HEK293 (cell line): Measurements from ENCODE around the gene WDHD1.

ENCODE experiments used
- CTCF ChIA-PET: fragments of 350-600 bp; formaldehyde crosslinking; extraction: SDS; loops from one replicate; lab custom pipeline; 2021; ENCODE audit warnings: antibody characterized with exemption; lab: Yijun Ruan, JAX
- POLR2A ChIA-PET: fragments of 300-600 bp; formaldehyde crosslinking; extraction: SDS; loops from one replicate; lab custom pipeline; 2020; ENCODE audit warnings: antibody characterized with exemption, inconsistent platforms; lab: Yijun Ruan, JAX
- H3K27ac ChIP-seq: fragments of 200-500 bp; sonication (Bioruptor generic); 2 replicates; pipeline ENCODE4 v1.5.1; 2014; ENCODE audit warnings: low read depth, low read length, control low read depth, inconsistent platforms; ENCODE audit errors: extremely low read depth
- H3K36me3 ChIP-seq, 2 experiments: fragments of 200-500 bp in 1 of 2; sonication (Bioruptor generic) in 1 of 2; 1 replicate in 1 of 2; 2 replicates in 1 of 2; pipeline ENCODE4 v1.5.1; 2014 to 2017; ENCODE audit warnings: inconsistent platforms in 2 of 2, low read length in 2 of 2; ENCODE audit not compliant: control insufficient read depth in 2 of 2, insufficient read depth in 1 of 2
- H3K4me1 ChIP-seq: fragments of 200-500 bp; sonication (Bioruptor generic); 2 replicates; pipeline ENCODE4 v1.5.1; 2014; ENCODE audit warnings: mild to moderate bottlenecking, low read length, inconsistent platforms; ENCODE audit not compliant: control insufficient read depth, insufficient read depth
- H3K4me3 ChIP-seq: 2 replicates; pipeline ENCODE4 v1.5.1; 2011; ENCODE audit warnings: low read depth, mild to moderate bottlenecking, control low read depth, low read length, moderate library complexity
- H3K9me3 ChIP-seq: fragments of 200-500 bp; sonication (Bioruptor generic); 2 replicates; pipeline ENCODE4 v1.5.1; 2014; ENCODE audit warnings: low read depth, low read length, inconsistent platforms; ENCODE audit not compliant: control insufficient read depth, insufficient read depth
- PRDM1 ChIP-seq: fragments of 450-650 bp; formaldehyde crosslinking; IDR thresholded peaks from 2 replicates; pipeline ENCODE4; 2016; ENCODE audit warnings: missing biosample characterization, missing genetic modification characterization
- SCRT2 ChIP-seq: fragments of 450-650 bp; formaldehyde crosslinking; IDR thresholded peaks from 2 replicates; pipeline ENCODE4 v1.5.1; 2016; ENCODE audit warnings: missing biosample characterization, missing genetic modification characterization
- SETDB1 ChIP-seq: IDR thresholded peaks from one replicate; pipeline ENCODE4 v1.6.1; 2017; ENCODE audit warnings: mild to moderate bottlenecking, low read length, moderate library complexity, mixed read lengths; ENCODE audit not compliant: insufficient read length
- TRIM28 ChIP-seq: IDR thresholded peaks from 2 replicates; pipeline ENCODE4 v1.6.1; 2011; ENCODE audit warnings: low read length, control low read depth, borderline replicate concordance
- YY1 ChIP-seq: fragments of 450-650 bp; formaldehyde crosslinking; IDR thresholded peaks from 2 replicates; pipeline ENCODE4 v1.5.1; 2018; ENCODE audit warnings: missing biosample characterization, missing genetic modification characterization
- ZBTB17 ChIP-seq: fragments of 450-650 bp; formaldehyde crosslinking; IDR thresholded peaks from 2 replicates; pipeline ENCODE4 v1.5.1; 2016; ENCODE audit warnings: missing biosample characterization, missing genetic modification characterization
- ZBTB26 ChIP-seq: fragments of 450-650 bp; formaldehyde crosslinking; optimal IDR thresholded peaks from 2 replicates; pipeline ENCODE3; 2016; ENCODE audit warnings: missing biosample characterization, mild to moderate bottlenecking, missing genetic modification characterization
- ZFP69B ChIP-seq: fragments of 450-650 bp; formaldehyde crosslinking; IDR thresholded peaks from 2 replicates; pipeline ENCODE4 v1.5.1; 2016; ENCODE audit warnings: missing biosample characterization, missing genetic modification characterization
- ZNF10 ChIP-seq: fragments of 450-650 bp; formaldehyde crosslinking; IDR thresholded peaks from 2 replicates; pipeline ENCODE4 v1.5.1; 2017; ENCODE audit warnings: missing biosample characterization, missing genetic modification characterization
- ZNF121 ChIP-seq: fragments of 450-650 bp; formaldehyde crosslinking; IDR thresholded peaks from 2 replicates; pipeline ENCODE4 v1.5.1; 2016; ENCODE audit warnings: missing biosample characterization, missing genetic modification characterization
- ZNF174 ChIP-seq: fragments of 450-650 bp; formaldehyde crosslinking; IDR thresholded peaks from 2 replicates; pipeline ENCODE4 v1.5.0; 2017; ENCODE audit warnings: missing biosample characterization, mild to moderate bottlenecking, missing genetic modification characterization
- ZNF473 ChIP-seq: fragments of 450-650 bp; formaldehyde crosslinking; IDR thresholded peaks from 2 replicates; pipeline ENCODE4 v1.5.1; 2017; ENCODE audit warnings: missing biosample characterization, missing genetic modification characterization
- ZNF514 ChIP-seq: fragments of 450-650 bp; formaldehyde crosslinking; IDR thresholded peaks from 2 replicates; pipeline ENCODE4 v1.5.1; 2016; ENCODE audit warnings: missing biosample characterization, missing genetic modification characterization
- ZNF518A ChIP-seq: fragments of 450-650 bp; formaldehyde crosslinking; conservative IDR thresholded peaks from 2 replicates; pipeline ENCODE4 v1.5.1; 2016; ENCODE audit warnings: low read depth, missing biosample characterization, missing genetic modification characterization
- ZNF600 ChIP-seq: fragments of 450-650 bp; formaldehyde crosslinking; IDR thresholded peaks from 2 replicates; pipeline ENCODE4 v1.5.1; 2016; ENCODE audit warnings: missing biosample characterization, missing genetic modification characterization
- ZNF626 ChIP-seq: fragments of 450-650 bp; sonication (Bioruptor Pico); formaldehyde crosslinking; IDR thresholded peaks from 2 replicates; pipeline ENCODE4 v1.5.1; 2018; ENCODE audit warnings: missing biosample characterization, missing genetic modification characterization, inconsistent platforms
- ZNF768 ChIP-seq: fragments of 450-650 bp; formaldehyde crosslinking; IDR thresholded peaks from 2 replicates; pipeline ENCODE4 v1.5.1; 2018; ENCODE audit warnings: missing biosample characterization, mild to moderate bottlenecking, missing genetic modification characterization
- ZXDB ChIP-seq: fragments of 450-650 bp; formaldehyde crosslinking; IDR thresholded peaks from 2 replicates; pipeline ENCODE4 v1.5.1; 2016; ENCODE audit warnings: missing biosample characterization, missing genetic modification characterization

The WDHD1 gene

GRCh38 chr14:55074662-55075061, 47.8 kb upstream of the WDHD1 start:
- POLR2A ChIA-PET = no interaction called here
- Histone ChIP-seq H3K4me1 (no peaks in the 10 kb centered on the region), H3K36me3 (no peaks in the 10 kb centered on the region), H3K4me3 (no peak overlapping the region), H3K27ac (no peak overlapping the region), H3K9me3 (no peaks in the 10 kb centered on the region)
- CTCF ChIA-PET = no interaction called here
- TF ChIP-seq TRIM28 (0 out of 2 replicates have a peak, but pooled peaks have one; percentile 44), SETDB1 (peak; percentile 7), ZBTB17 (0 out of 2 replicates have a peak, but pooled peaks have one; percentile 50), ZNF174 (no peak), ZBTB26 (tag by site-specific recombination) (no peak), ZNF514 (tag by site-specific recombination) (no peak), SCRT2 (tag by site-specific recombination) (peak; percentile 45)

GRCh38 chr14:55073856-55074255, 47.0 kb upstream of the WDHD1 start:
- Histone ChIP-seq H3K4me1 (no peaks in the 10 kb centered on the region), H3K9me3 (no peaks in the 10 kb centered on the region), H3K36me3 (no peaks in the 10 kb centered on the region; a peak in 1 of 3 replicates), H3K4me3 (no peak overlapping the region), H3K27ac (no peak overlapping the region)
- POLR2A ChIA-PET = interaction anchor here (1.0 kb wide), 1 partner anchor 14 kb away, joined by 4 read pairs; no protein-coding TSS in a partner anchor
- CTCF ChIA-PET = interaction anchor here (0.6 kb wide), 1 partner anchor 9 kb away, joined by 3 read pairs; no protein-coding TSS in a partner anchor
- TF ChIP-seq ZNF768 (tag by site-specific recombination) (no peak), ZXDB (tag by site-specific recombination) (no peak), YY1 (tag by site-specific recombination) (no peak), SCRT2 (tag by site-specific recombination) (no peak), ZNF626 (tag by site-specific recombination) (no peak), ZNF518A (tag by site-specific recombination) (no peak), ZNF600 (no peak), ZFP69B (tag by site-specific recombination) (no peak), ZNF121 (tag by site-specific recombination) (no peak)

GRCh38 chr14:55071870-55072640, 45.2 kb upstream of the WDHD1 start:
- H3K36me3 ChIP-seq = peaks cover 0 to 6% of the 10 kb centered on the region in 2 experiments
- POLR2A ChIA-PET = interaction anchor here (0.6 to 1.0 kb wide), 2 partner anchors 21 to 1641 kb away, joined by 3 to 6 read pairs; partner anchors contain the start of gene MAPK1IP1L
- H3K4me1 ChIP-seq = no peaks in the 10 kb centered on the region
- no peaks in the 10 kb centered on the region for H3K9me3 ChIP-seq
- CTCF ChIA-PET = interaction anchor here (0.6 to 0.7 kb wide), 3 partner anchors 21 to 249 kb away, joined by 3 to 5 read pairs (median 4); partner anchors contain the start of gene MAPK1IP1L
- TF ChIP-seq PRDM1 = 0 out of 2 replicates have a peak, but pooled peaks have one; percentile 7
- TF ChIP-seq ZNF473 = no peak
- TF ChIP-seq ZNF10 (tag by site-specific recombination) = peak; percentile 95
- peak; percentile 72 for TF ChIP-seq ZNF600
- H3K4me3 ChIP-seq = no peak overlapping the region
- H3K27ac ChIP-seq = no peak overlapping the region
